Spleen (tissue), 7 donors: ENCODE results near the gene LRRC52.

Source experiments
- CTCF ChIP-seq, 11 experiments: fragments of 200-600 bp in 7 of 11; fragments of 450-650 bp in 4 of 11; sonication (generic) in 4 of 11; IDR thresholded peaks in 8 of 11; conservative IDR thresholded peaks in 3 of 11; 1 replicate in 7 of 11; 2 replicates in 4 of 11; pipeline versions ENCODE4 v1.4.0 to v1.8.0; 2016 to 2021; ENCODE audit warnings: antibody characterized with exemption in 11 of 11, inconsistent platforms in 4 of 11, mild to moderate bottlenecking in 1 of 11
- POLR2A ChIP-seq, 3 donors: fragments of 450-650 bp; IDR thresholded peaks; one replicate each; pipeline ENCODE4 v1.5.1; 2017; ENCODE audit warnings: antibody characterized with exemption in 3 of 3, mild to moderate bottlenecking in 1 of 3
- donor health status: DM: no; HTN: no; CAD: no; lungs with moderate emphysema.
- donor health status: DM: no; HTN: no; CAD: no.
- donor health status: DM: no; HTN: no; CAD: no.

- no peak for TF ChIP-seq POLR2A (IDR thresholded peaks at IDR 0.05)
- no peak for TF ChIP-seq CTCF (IDR thresholded peaks at IDR 0.05 in 8 of 11, conservative IDR thresholded peaks at IDR 0.05 in 3 of 11)
Measured at GRCh38 chr1:165542647-165543046, 1.2 kb upstream of the LRRC52 start.
